Panc1 (cell line): Measurements from ENCODE around the gene POU2AF1. TPM values are rescaled to one million over a fixed set of nuclear protein-coding genes. Genes with fewer than 3 reads are reported as not detected.

Source experiments
- ATAC-seq: fragments of 200-7000 bp; cut with Tn5 transposase; 2 replicates; pipeline ENCODE4 v1.9.1; 2020; ENCODE audit warnings: mild to moderate bottlenecking, moderate library complexity
- BruUV-seq: library from RNA; stranded (reverse); fragments of 400-500 nt; replicated peaks from 2 replicates; lab custom pipeline; 2021; lab: Mats Ljungman, UMichigan
- CTCF ChIA-PET: fragments of 300-600 bp; sonication (Branson Sonifier 250); formaldehyde crosslinking; loops from one replicate; lab custom pipeline; 2022; ENCODE audit warnings: antibody characterized with exemption; lab: Charles Lee
- POLR2A ChIA-PET: fragments of 300-600 bp; sonication (Branson Sonifier 250); formaldehyde crosslinking; loops from one replicate; lab custom pipeline; 2022; ENCODE audit warnings: antibody characterized with exemption; lab: Charles Lee
- DNase-seq: peaks from one replicate; pipeline ENCODE4 v3.0.0-alpha.2; 2010; ENCODE audit warnings: low read depth, low spot score
- H3K27ac ChIP-seq: 2 replicates; pipeline ENCODE4 v1.5.1; 2011; ENCODE audit warnings: mild to moderate bottlenecking, low read length, inconsistent platforms
- H3K27me3 ChIP-seq: fragments of 200-500 bp; sonication (Bioruptor generic); 2 replicates; pipeline ENCODE4 v1.6.0; 2014; ENCODE audit warnings: low read length, inconsistent platforms; ENCODE audit not compliant: control insufficient read depth, insufficient read depth
- H3K36me3 ChIP-seq: fragments of 200-500 bp; sonication (Bioruptor generic); 2 replicates; pipeline ENCODE4 v1.5.1; 2014; ENCODE audit warnings: inconsistent platforms, mild to moderate bottlenecking, low read length, moderate library complexity; ENCODE audit not compliant: control insufficient read depth, insufficient read depth
- H3K4me1 ChIP-seq: 2 replicates; pipeline ENCODE4 v1.5.1; 2011; ENCODE audit warnings: inconsistent platforms, mild to moderate bottlenecking, low read length, moderate library complexity; ENCODE audit not compliant: control insufficient read depth, insufficient read depth
- H3K4me3 ChIP-seq, 2 experiments: 2 replicates each; pipeline ENCODE4 v1.5.1; 2011 to 2012; ENCODE audit warnings: low read depth in 2 of 2, low read length in 2 of 2, mild to moderate bottlenecking in 2 of 2, inconsistent platforms in 1 of 2, moderate library complexity in 1 of 2
- H3K9me3 ChIP-seq: fragments of 200-500 bp; sonication (Bioruptor generic); 2 replicates; pipeline ENCODE4 v1.5.1; 2014; ENCODE audit warnings: low read depth, mild to moderate bottlenecking, inconsistent platforms, low read length, moderate library complexity; ENCODE audit not compliant: control insufficient read depth, insufficient read depth
- POLR2AphosphoS5 ChIP-seq: IDR thresholded peaks from 2 replicates; pipeline ENCODE4 v1.6.1; 2012; ENCODE audit warnings: mild to moderate bottlenecking, low read depth, low read length, moderate library complexity
- SIN3A ChIP-seq: IDR thresholded peaks from 2 replicates; pipeline ENCODE4 v1.6.1; 2012; ENCODE audit warnings: low read depth, mild to moderate bottlenecking, low read length, moderate library complexity, borderline replicate concordance; ENCODE audit not compliant: insufficient read depth
- TCF7L2 ChIP-seq: IDR thresholded peaks from 2 replicates; pipeline ENCODE4 v1.6.1; 2011; ENCODE audit warnings: mild to moderate bottlenecking, low read depth, low read length, inconsistent platforms
- in situ Hi-C: cut with HindIII; loops from 2 replicates; pipeline ENCODE4 v1.10.0; 2016; ENCODE audit warnings: low sequenced_read_pairs, low pct_unique_long_range_greater_than_20kb
- intact Hi-C: fragments of 100-400 bp; cut with micrococcal nuclease; formaldehyde crosslinking; loops from one replicate; pipeline ENCODE4 v1.10.0; 2022; ENCODE audit not compliant: unreplicated experiment
- total RNA-seq: library from RNA; stranded (reverse); gene quantifications from one replicate; pipeline ENCODE4 v1.2.1, GENCODE V29; 2021; ENCODE audit not compliant: unreplicated experiment
- TF ChIP-seq, protein P1 (sequence below): fragments of 450-650 bp; IDR thresholded peaks from 2 replicates; pipeline ENCODE4 v1.5.1; 2017; ENCODE audit warnings: mild to moderate bottlenecking
- TF ChIP-seq, protein P2 (sequence below), 2 experiments: IDR thresholded peaks; 2 replicates each; pipeline ENCODE4 v1.6.1; 2011 to 2012; ENCODE audit warnings: low read depth in 2 of 2, control low read depth in 1 of 2, low read length in 1 of 2, mild to moderate bottlenecking in 1 of 2, moderate library complexity in 1 of 2; ENCODE audit not compliant: insufficient read depth in 1 of 2

POU2AF1 gene
- total RNA-seq, 1 experiment from 2014 or later: 0.18 TPM

DNA sequence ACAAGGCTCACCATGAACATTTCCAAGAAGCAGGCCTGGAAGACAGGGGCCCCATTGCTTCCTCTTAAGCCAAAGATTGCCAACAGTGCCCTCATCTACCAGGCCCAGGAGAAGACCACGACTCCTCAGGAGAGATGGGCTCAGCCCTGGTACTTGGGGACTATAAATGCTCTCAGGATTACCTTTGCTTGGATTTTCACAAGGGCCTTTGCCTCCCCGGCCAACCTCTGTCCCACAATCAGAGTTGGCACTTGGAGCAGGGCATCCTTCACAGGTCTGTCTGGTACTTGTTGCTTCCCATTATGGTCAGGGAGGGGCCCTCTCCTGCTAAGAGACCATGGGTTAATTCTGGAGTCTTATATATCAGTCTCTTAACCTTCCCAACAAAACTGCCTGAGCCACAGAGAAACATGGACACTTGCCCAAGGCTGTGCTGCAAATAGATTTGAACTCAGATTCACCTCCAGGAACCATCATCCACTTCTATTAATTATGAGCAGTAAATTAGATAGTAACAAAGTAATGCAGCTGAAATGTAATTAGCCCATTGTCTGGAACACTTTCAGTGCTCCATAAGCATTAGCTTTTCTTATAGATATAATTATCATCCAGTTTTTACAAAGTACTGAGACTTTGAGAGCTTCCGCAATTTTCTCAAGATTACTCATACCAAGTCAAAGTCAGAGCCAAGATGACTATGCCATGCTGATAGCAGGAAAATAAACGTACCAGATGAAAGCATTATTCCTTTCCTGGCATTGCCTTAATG is 47.2 kb downstream of the POU2AF1 start:
- intact Hi-C loops: no loop called here
- DNase-seq: no peak
- BruUV-seq: no TSS peak
- ATAC-seq: no peak
- CTCF ChIA-PET: no interaction called here
- POLR2A ChIA-PET: no interaction called here
- Histone ChIP-seq H3K9me3 (no peaks in the 10 kb centered on the region), H3K4me3 (no peak overlapping the region), H3K36me3 (no peaks in the 10 kb centered on the region), H3K27ac (no peak overlapping the region), H3K4me1 (no peaks in the 10 kb centered on the region), H3K27me3 (peaks cover 3% of the 10 kb centered on the region; the same call in 1 of the 2 replicates)
- in situ Hi-C loops: no loop called here
- TF ChIP-seq SIN3A: no peak
- no peak for TF ChIP-seq TCF7L2
- TF ChIP-seq POLR2AphosphoS5: no peak
- TF ChIP-seq, protein P1, sequence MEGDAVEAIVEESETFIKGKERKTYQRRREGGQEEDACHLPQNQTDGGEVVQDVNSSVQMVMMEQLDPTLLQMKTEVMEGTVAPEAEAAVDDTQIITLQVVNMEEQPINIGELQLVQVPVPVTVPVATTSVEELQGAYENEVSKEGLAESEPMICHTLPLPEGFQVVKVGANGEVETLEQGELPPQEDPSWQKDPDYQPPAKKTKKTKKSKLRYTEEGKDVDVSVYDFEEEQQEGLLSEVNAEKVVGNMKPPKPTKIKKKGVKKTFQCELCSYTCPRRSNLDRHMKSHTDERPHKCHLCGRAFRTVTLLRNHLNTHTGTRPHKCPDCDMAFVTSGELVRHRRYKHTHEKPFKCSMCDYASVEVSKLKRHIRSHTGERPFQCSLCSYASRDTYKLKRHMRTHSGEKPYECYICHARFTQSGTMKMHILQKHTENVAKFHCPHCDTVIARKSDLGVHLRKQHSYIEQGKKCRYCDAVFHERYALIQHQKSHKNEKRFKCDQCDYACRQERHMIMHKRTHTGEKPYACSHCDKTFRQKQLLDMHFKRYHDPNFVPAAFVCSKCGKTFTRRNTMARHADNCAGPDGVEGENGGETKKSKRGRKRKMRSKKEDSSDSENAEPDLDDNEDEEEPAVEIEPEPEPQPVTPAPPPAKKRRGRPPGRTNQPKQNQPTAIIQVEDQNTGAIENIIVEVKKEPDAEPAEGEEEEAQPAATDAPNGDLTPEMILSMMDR: no peak
- TF ChIP-seq, protein P2, sequence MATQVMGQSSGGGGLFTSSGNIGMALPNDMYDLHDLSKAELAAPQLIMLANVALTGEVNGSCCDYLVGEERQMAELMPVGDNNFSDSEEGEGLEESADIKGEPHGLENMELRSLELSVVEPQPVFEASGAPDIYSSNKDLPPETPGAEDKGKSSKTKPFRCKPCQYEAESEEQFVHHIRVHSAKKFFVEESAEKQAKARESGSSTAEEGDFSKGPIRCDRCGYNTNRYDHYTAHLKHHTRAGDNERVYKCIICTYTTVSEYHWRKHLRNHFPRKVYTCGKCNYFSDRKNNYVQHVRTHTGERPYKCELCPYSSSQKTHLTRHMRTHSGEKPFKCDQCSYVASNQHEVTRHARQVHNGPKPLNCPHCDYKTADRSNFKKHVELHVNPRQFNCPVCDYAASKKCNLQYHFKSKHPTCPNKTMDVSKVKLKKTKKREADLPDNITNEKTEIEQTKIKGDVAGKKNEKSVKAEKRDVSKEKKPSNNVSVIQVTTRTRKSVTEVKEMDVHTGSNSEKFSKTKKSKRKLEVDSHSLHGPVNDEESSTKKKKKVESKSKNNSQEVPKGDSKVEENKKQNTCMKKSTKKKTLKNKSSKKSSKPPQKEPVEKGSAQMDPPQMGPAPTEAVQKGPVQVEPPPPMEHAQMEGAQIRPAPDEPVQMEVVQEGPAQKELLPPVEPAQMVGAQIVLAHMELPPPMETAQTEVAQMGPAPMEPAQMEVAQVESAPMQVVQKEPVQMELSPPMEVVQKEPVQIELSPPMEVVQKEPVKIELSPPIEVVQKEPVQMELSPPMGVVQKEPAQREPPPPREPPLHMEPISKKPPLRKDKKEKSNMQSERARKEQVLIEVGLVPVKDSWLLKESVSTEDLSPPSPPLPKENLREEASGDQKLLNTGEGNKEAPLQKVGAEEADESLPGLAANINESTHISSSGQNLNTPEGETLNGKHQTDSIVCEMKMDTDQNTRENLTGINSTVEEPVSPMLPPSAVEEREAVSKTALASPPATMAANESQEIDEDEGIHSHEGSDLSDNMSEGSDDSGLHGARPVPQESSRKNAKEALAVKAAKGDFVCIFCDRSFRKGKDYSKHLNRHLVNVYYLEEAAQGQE (IDR thresholded peaks at IDR 0.05; ENCODE audit: insufficient read depth in 1 of 2, low read depth in 2 of 2, low read length in 1 of 2): no peak

DNA sequence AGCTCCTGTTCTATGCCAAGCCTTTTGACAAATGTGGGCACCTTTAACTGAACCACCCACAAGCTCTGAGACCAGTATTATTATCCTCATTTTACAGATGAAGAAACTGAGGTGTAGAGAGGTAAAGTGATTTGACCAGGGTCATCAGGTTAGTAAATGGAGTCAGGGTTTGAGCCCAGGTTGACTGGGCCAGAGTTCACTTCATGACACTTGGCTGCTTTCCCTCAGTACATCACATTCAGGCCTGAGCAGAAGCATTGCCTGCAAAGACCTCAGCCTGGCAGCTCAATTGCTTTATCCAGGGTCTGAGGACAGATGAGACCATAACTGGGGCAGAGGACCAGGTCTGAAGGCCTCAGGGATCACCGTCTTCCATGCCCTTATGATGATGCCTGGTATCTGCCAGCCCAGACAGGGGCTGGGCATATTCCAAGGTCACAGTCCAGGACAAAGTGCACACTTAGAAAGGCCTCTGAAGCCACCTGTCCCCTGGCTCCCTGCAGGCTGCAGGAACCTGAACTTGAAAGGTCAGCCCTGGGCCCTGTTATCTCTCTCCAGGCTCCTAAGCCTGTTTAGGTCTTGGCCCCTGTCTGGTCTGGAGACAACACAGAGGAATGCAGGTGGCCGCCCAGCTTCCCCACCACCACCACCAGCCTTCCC is 48.7 kb downstream of the POU2AF1 start:
- POLR2A ChIA-PET: no interaction called here
- Histone ChIP-seq H3K36me3 (no peaks in the 10 kb centered on the region), H3K4me3 (no peak overlapping the region), H3K27me3 (peaks cover 5% of the 10 kb centered on the region), H3K4me1 (no peaks in the 10 kb centered on the region), H3K27ac (no peak overlapping the region), H3K9me3 (no peaks in the 10 kb centered on the region)
- no TSS peak for BruUV-seq
- CTCF ChIA-PET: no interaction called here
- no peak for DNase-seq
- in situ Hi-C loops: no loop called here
- TF ChIP-seq SIN3A (no peak), TCF7L2 (no peak), POLR2AphosphoS5 (no peak)
- TF ChIP-seq, protein P1: no peak
- TF ChIP-seq, protein P2 (IDR thresholded peaks at IDR 0.05; ENCODE audit: insufficient read depth in 1 of 2, low read depth in 2 of 2, low read length in 1 of 2): no peak
- intact Hi-C loops: no loop called here
- no peak for ATAC-seq
